DND-41 (cell line): ENCODE measurements around the gene DDX25.

Experiments used
- CTCF ChIP-seq: IDR thresholded peaks from 2 replicates; pipeline ENCODE4 v1.5.1; 2012; ENCODE audit warnings: borderline replicate concordance, low read length, moderate library complexity, mild to moderate bottlenecking; ENCODE audit not compliant: poor library complexity, severe bottlenecking; ENCODE audit errors: extremely low read depth
- EZH2 ChIP-seq: IDR thresholded peaks from 3 replicates; pipeline ENCODE4 v1.6.1; 2012; ENCODE audit warnings: borderline replicate concordance, low read depth, mild to moderate bottlenecking, moderate library complexity, low read length, inconsistent platforms; ENCODE audit not compliant: severe bottlenecking

DNA sequence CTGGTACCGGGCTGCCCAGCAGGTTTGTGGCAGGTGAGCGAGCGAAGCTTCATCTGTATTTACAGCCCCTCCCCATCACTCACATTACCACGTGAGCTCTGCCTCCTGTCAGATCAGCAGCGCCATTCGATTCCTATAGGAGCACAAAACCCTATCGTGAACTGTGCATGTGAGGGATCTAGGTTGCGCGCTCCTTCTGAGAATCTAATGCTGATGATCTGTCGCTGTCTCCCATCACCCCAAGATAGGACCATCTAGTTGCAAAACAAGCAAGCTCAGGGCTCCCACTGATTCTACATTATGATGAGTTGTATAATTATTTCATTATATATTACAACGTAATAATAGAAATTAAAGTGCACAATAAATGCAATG, 25.8 kb downstream of the DDX25 start:
- TF ChIP-seq EZH2 (no peak), CTCF (no peak)
